HEK293T (cell line): ENCODE measurements around the gene FOXP3.

Experiments used
- CTCF ChIA-PET: fragments of 350-600 bp; formaldehyde crosslinking; extraction: SDS; loops from one replicate; lab custom pipeline; 2021; ENCODE audit warnings: antibody characterized with exemption, inconsistent platforms; lab: Yijun Ruan, JAX
- POLR2A ChIA-PET: fragments of 350-600 bp; formaldehyde crosslinking; extraction: SDS; loops from one replicate; lab custom pipeline; 2020; ENCODE audit warnings: antibody characterized with exemption, inconsistent platforms; lab: Yijun Ruan, JAX
- DNase-seq: peaks from one replicate; pipeline ENCODE4 v3.0.0; 2012; ENCODE audit warnings: mixed read lengths; ENCODE audit errors: extremely low spot score
- ARNT ChIP-seq: fragments of 450-650 bp; IDR thresholded peaks from 2 replicates; pipeline ENCODE4 v1.6.1; 2017; ENCODE audit warnings: mild to moderate bottlenecking
- BHLHE40 ChIP-seq: fragments of 450-650 bp; IDR thresholded peaks from 2 replicates; pipeline ENCODE4 v1.6.1; 2016; ENCODE audit warnings: mild to moderate bottlenecking, moderate library complexity, borderline replicate concordance
- CTBP1 ChIP-seq: fragments of 450-650 bp; IDR thresholded peaks from 2 replicates; pipeline ENCODE4 v1.6.1; 2016; ENCODE audit warnings: borderline replicate concordance
- ELF4 ChIP-seq: fragments of 450-650 bp; IDR thresholded peaks from 2 replicates; pipeline ENCODE4 v1.6.1; 2017; ENCODE audit warnings: antibody characterized with exemption
- FOXA1 ChIP-seq: fragments of 450-650 bp; IDR thresholded peaks from 2 replicates; pipeline ENCODE4 v1.6.1; 2016; ENCODE audit warnings: mild to moderate bottlenecking
- FOXK2 ChIP-seq: fragments of 450-650 bp; IDR thresholded peaks from 2 replicates; pipeline ENCODE4 v1.6.1; 2016; ENCODE audit warnings: mild to moderate bottlenecking
- FOXM1 ChIP-seq: fragments of 450-650 bp; IDR thresholded peaks from 2 replicates; pipeline ENCODE4 v1.6.1; 2017; ENCODE audit warnings: mild to moderate bottlenecking, borderline replicate concordance
- HDGF ChIP-seq: fragments of 450-650 bp; IDR thresholded peaks from 2 replicates; pipeline ENCODE4 v1.6.1; 2017; ENCODE audit warnings: antibody characterized with exemption, borderline replicate concordance
- L3MBTL2 ChIP-seq: fragments of 450-650 bp; conservative IDR thresholded peaks from 2 replicates; pipeline ENCODE4 v1.6.1; 2016; ENCODE audit warnings: mild to moderate bottlenecking
- LEF1 ChIP-seq: fragments of 450-650 bp; IDR thresholded peaks from 2 replicates; pipeline ENCODE4 v1.6.1; 2017; ENCODE audit warnings: mild to moderate bottlenecking, borderline replicate concordance
- NFRKB ChIP-seq: fragments of 450-650 bp; IDR thresholded peaks from 2 replicates; pipeline ENCODE4 v1.6.1; 2016; ENCODE audit warnings: mild to moderate bottlenecking, moderate library complexity
- PKNOX1 ChIP-seq: fragments of 450-650 bp; IDR thresholded peaks from 2 replicates; pipeline ENCODE4 v1.6.1; 2016
- SP1 ChIP-seq: fragments of 450-650 bp; IDR thresholded peaks from 2 replicates; pipeline ENCODE4 v1.6.1; 2017
- SUZ12 ChIP-seq: fragments of 450-650 bp; IDR thresholded peaks from 2 replicates; pipeline ENCODE4 v1.6.1; 2016; ENCODE audit warnings: mild to moderate bottlenecking
- TARDBP ChIP-seq: fragments of 450-650 bp; IDR thresholded peaks from 2 replicates; pipeline ENCODE4 v1.6.1; 2016
- ZNF384 ChIP-seq: fragments of 450-650 bp; IDR thresholded peaks from 2 replicates; pipeline ENCODE4 v1.6.1; 2016

FOXP3 gene

GRCh38 chrX:49230500-49231232 is 33.8 kb downstream of the FOXP3 start:
- CTCF ChIA-PET, result no interaction called here
- no peak for DNase-seq
- TF ChIP-seq PKNOX1, result no peak
- TF ChIP-seq SP1, result no peak
- TF ChIP-seq CTBP1, result no peak
- TF ChIP-seq FOXM1, result no peak
- no peak for TF ChIP-seq TARDBP
- TF ChIP-seq LEF1, result no peak
- TF ChIP-seq NFRKB, result no peak
- TF ChIP-seq SUZ12, result no peak
- no peak for TF ChIP-seq ZNF384
- TF ChIP-seq ELF4, result no peak
- TF ChIP-seq BHLHE40, result no peak
- no peak for TF ChIP-seq FOXK2
- no peak for TF ChIP-seq FOXA1
- TF ChIP-seq HDGF, result no peak
- TF ChIP-seq ARNT, result no peak
- no peak for TF ChIP-seq L3MBTL2
- POLR2A ChIA-PET, result no interaction called here

- ChIA-PET POLR2A (interaction anchor here (1.0 kb wide), 1 partner anchor 41 kb away, joined by 3 read pairs; no protein-coding TSS in a partner anchor), CTCF (no interaction called here)
- no peak for TF ChIP-seq NFRKB
- TF ChIP-seq LEF1, result no peak
- no peak for TF ChIP-seq FOXM1
- TF ChIP-seq L3MBTL2, result no peak
- TF ChIP-seq ARNT, result no peak
- TF ChIP-seq PKNOX1, result no peak
- no peak for TF ChIP-seq SP1
- no peak for TF ChIP-seq ZNF384
- TF ChIP-seq FOXA1, result no peak
- no peak for TF ChIP-seq CTBP1
- no peak for TF ChIP-seq TARDBP
- TF ChIP-seq BHLHE40, result no peak
- TF ChIP-seq FOXK2, result no peak
- TF ChIP-seq SUZ12, result no peak
- TF ChIP-seq HDGF, result no peak
- no peak for TF ChIP-seq ELF4
- DNase-seq, result no peak
Measured at GRCh38 chrX:49228185-49228584, 36.3 kb downstream of the FOXP3 start.

GRCh38 chrX:49227726-49228125 is 36.8 kb downstream of the FOXP3 start:
- ChIA-PET POLR2A (no interaction called here), CTCF (no interaction called here)
- no peak for DNase-seq
- TF ChIP-seq FOXK2, result no peak
- TF ChIP-seq CTBP1, result no peak
- TF ChIP-seq ARNT, result no peak
- TF ChIP-seq FOXA1, result no peak
- no peak for TF ChIP-seq SP1
- TF ChIP-seq ELF4, result no peak
- no peak for TF ChIP-seq ZNF384
- no peak for TF ChIP-seq TARDBP
- no peak for TF ChIP-seq BHLHE40
- no peak for TF ChIP-seq HDGF

- TF ChIP-seq ARNT (no peak), TARDBP (no peak), SUZ12 (no peak), PKNOX1 (no peak), ZNF384 (no peak), ELF4 (no peak), FOXK2 (no peak), HDGF (no peak), CTBP1 (no peak), NFRKB (no peak)
- ChIA-PET POLR2A (interaction anchor here (1.0 kb wide), 1 partner anchor 35 kb away, joined by 3 read pairs; no protein-coding TSS in a partner anchor), CTCF (no interaction called here)
- no peak for DNase-seq
Measured at GRCh38 chrX:49226946-49227345, 37.6 kb downstream of the FOXP3 start.

GRCh38 chrX:49225858-49226257 is 38.7 kb downstream of the FOXP3 start:
- CTCF ChIA-PET, result interaction anchor here (1.0 kb wide), 1 partner anchor 33 kb away, joined by 3 read pairs; no protein-coding TSS in a partner anchor

More at GRCh38 chrX:49225858-49226257, 38.7 kb downstream of the FOXP3 start:
- no peak for DNase-seq
- POLR2A ChIA-PET, result no interaction called here
- TF ChIP-seq ELF4, result no peak
- no peak for TF ChIP-seq L3MBTL2
- TF ChIP-seq NFRKB, result no peak
- no peak for TF ChIP-seq LEF1
- TF ChIP-seq BHLHE40, result no peak
- no peak for TF ChIP-seq SP1
- TF ChIP-seq CTBP1, result no peak
- no peak for TF ChIP-seq ARNT
- no peak for TF ChIP-seq TARDBP
- TF ChIP-seq FOXA1, result no peak
- no peak for TF ChIP-seq PKNOX1
- TF ChIP-seq ZNF384, result no peak
